ENCODE data around the gene RNF13.

Gene RNF13

GRCh38 chr3:149955449-149955848 is 142.4 kb downstream of the RNF13 start:
- 90% methylated on average over 2 of the region's 2 CpGs for WGBS
- Histone ChIP-seq H3K27ac (ENCODE audit: low read depth, low read length) (no peak overlapping the region), H3K9me3 (ENCODE audit: insufficient read depth, low read depth, low read length) (no peaks in the 10 kb centered on the region), H3K36me3 (ENCODE audit: insufficient read depth, low read length) (peaks cover 77% of the 10 kb centered on the region), H3K9ac (ENCODE audit: low read depth, low read length) (no peak overlapping the region), H3K27me3 (ENCODE audit: insufficient read depth, low read length) (no peaks in the 10 kb centered on the region), H3K4me3 (ENCODE audit: low read length) (no peak overlapping the region), H3K4me1 (ENCODE audit: insufficient read depth, low read length) (peaks cover 23% of the 10 kb centered on the region)

GRCh38 chr3:149957361-149958125 is 144.5 kb downstream of the RNF13 start:
- Histone ChIP-seq H3K36me3 (ENCODE audit: insufficient read depth, low read length) (peaks cover 76% of the 10 kb centered on the region), H3K27ac (ENCODE audit: low read depth, low read length) (no peak overlapping the region), H3K4me3 (ENCODE audit: low read length) (no peak overlapping the region), H3K9ac (ENCODE audit: low read depth, low read length) (no peak overlapping the region), H3K9me3 (ENCODE audit: insufficient read depth, low read depth, low read length) (no peaks in the 10 kb centered on the region), H3K27me3 (ENCODE audit: insufficient read depth, low read length) (no peaks in the 10 kb centered on the region), H3K4me1 (ENCODE audit: insufficient read depth, low read length) (peaks cover 23% of the 10 kb centered on the region)
- 100% methylated on average over 1 of the region's 3 CpGs for WGBS

GRCh38 chr3:149958171-149958796 is 145.3 kb downstream of the RNF13 start:
- no peaks in the 10 kb centered on the region for H3K9me3 ChIP-seq (ENCODE audit: insufficient read depth, low read depth, low read length)
- H3K4me3 ChIP-seq (ENCODE audit: low read length) = no peak overlapping the region
- no peak overlapping the region for H3K9ac ChIP-seq (ENCODE audit: low read depth, low read length)
- no peaks in the 10 kb centered on the region for H3K27me3 ChIP-seq (ENCODE audit: insufficient read depth, low read length)
- H3K27ac ChIP-seq (ENCODE audit: low read depth, low read length) = no peak overlapping the region
- peaks cover 23% of the 10 kb centered on the region for H3K4me1 ChIP-seq (ENCODE audit: insufficient read depth, low read length)
- WGBS = 94% methylated on average over 3 of the region's 3 CpGs
- H3K36me3 ChIP-seq (ENCODE audit: insufficient read depth, low read length) = peaks cover 77% of the 10 kb centered on the region

- Histone ChIP-seq H3K27ac (ENCODE audit: low read depth, low read length) (no peak overlapping the region), H3K4me3 (ENCODE audit: low read length) (no peak overlapping the region), H3K27me3 (ENCODE audit: insufficient read depth, low read length) (no peaks in the 10 kb centered on the region), H3K4me1 (ENCODE audit: insufficient read depth, low read length) (peaks cover 13% of the 10 kb centered on the region), H3K36me3 (ENCODE audit: insufficient read depth, low read length) (peaks cover 77% of the 10 kb centered on the region), H3K9me3 (ENCODE audit: insufficient read depth, low read depth, low read length) (no peaks in the 10 kb centered on the region), H3K9ac (ENCODE audit: low read depth, low read length) (no peak overlapping the region)
Measured at GRCh38 chr3:149959443-149959842, 146.4 kb downstream of the RNF13 start.

- Histone ChIP-seq H3K9me3 (ENCODE audit: insufficient read depth, low read depth, low read length) (no peaks in the 10 kb centered on the region), H3K36me3 (ENCODE audit: insufficient read depth, low read length) (peaks cover 91% of the 10 kb centered on the region), H3K27me3 (ENCODE audit: insufficient read depth, low read length) (no peaks in the 10 kb centered on the region), H3K27ac (ENCODE audit: low read depth, low read length) (no peak overlapping the region), H3K4me1 (ENCODE audit: insufficient read depth, low read length) (peaks cover 29% of the 10 kb centered on the region), H3K4me3 (ENCODE audit: low read length) (no peak overlapping the region), H3K9ac (ENCODE audit: low read depth, low read length) (no peak overlapping the region)
- 100% methylated on average over 1 of the region's 2 CpGs for WGBS
Measured at GRCh38 chr3:149963485-149963884, 150.5 kb downstream of the RNF13 start.

GRCh38 chr3:149964291-149964690 is 151.3 kb downstream of the RNF13 start:
- Histone ChIP-seq H3K36me3 (ENCODE audit: insufficient read depth, low read length) (peaks cover 86% of the 10 kb centered on the region), H3K27me3 (ENCODE audit: insufficient read depth, low read length) (no peaks in the 10 kb centered on the region), H3K9ac (ENCODE audit: low read depth, low read length) (no peak overlapping the region), H3K9me3 (ENCODE audit: insufficient read depth, low read depth, low read length) (no peaks in the 10 kb centered on the region), H3K4me3 (ENCODE audit: low read length) (no peak overlapping the region), H3K27ac (ENCODE audit: low read depth, low read length) (no peak overlapping the region), H3K4me1 (ENCODE audit: insufficient read depth, low read length) (peaks cover 34% of the 10 kb centered on the region)

GRCh38 chr3:149965278-149965677 is 152.3 kb downstream of the RNF13 start:
- Histone ChIP-seq H3K36me3 (ENCODE audit: insufficient read depth, low read length) (peaks cover 78% of the 10 kb centered on the region), H3K4me3 (ENCODE audit: low read length) (no peak overlapping the region), H3K27me3 (ENCODE audit: insufficient read depth, low read length) (no peaks in the 10 kb centered on the region), H3K4me1 (ENCODE audit: insufficient read depth, low read length) (peaks cover 34% of the 10 kb centered on the region), H3K27ac (ENCODE audit: low read depth, low read length) (no peak overlapping the region), H3K9ac (ENCODE audit: low read depth, low read length) (no peak overlapping the region), H3K9me3 (ENCODE audit: insufficient read depth, low read depth, low read length) (no peaks in the 10 kb centered on the region)

- H3K4me1 ChIP-seq (ENCODE audit: insufficient read depth, low read length) = peaks cover 37% of the 10 kb centered on the region
- no peak overlapping the region for H3K9ac ChIP-seq (ENCODE audit: low read depth, low read length)
- peak overlapping the region; percentile 82 for H3K4me3 ChIP-seq (ENCODE audit: low read length)
- 90% methylated on average over 3 of the region's 9 CpGs for WGBS
- peaks cover 62% of the 10 kb centered on the region for H3K36me3 ChIP-seq (ENCODE audit: insufficient read depth, low read length)
- H3K27ac ChIP-seq (ENCODE audit: low read depth, low read length) = no peak overlapping the region
- H3K27me3 ChIP-seq (ENCODE audit: insufficient read depth, low read length) = no peaks in the 10 kb centered on the region
- H3K9me3 ChIP-seq (ENCODE audit: insufficient read depth, low read depth, low read length) = no peaks in the 10 kb centered on the region
Measured at GRCh38 chr3:149967086-149967685, 154.2 kb downstream of the RNF13 start.

GRCh38 chr3:149968216-149968615 is 155.2 kb downstream of the RNF13 start:
- peaks cover 44% of the 10 kb centered on the region for H3K4me1 ChIP-seq (ENCODE audit: insufficient read depth, low read length)
- peak overlapping the region; percentile 96 for H3K27ac ChIP-seq (ENCODE audit: low read depth, low read length)
- H3K36me3 ChIP-seq (ENCODE audit: insufficient read depth, low read length) = peaks cover 52% of the 10 kb centered on the region
- H3K4me3 ChIP-seq (ENCODE audit: low read length) = peak overlapping the region; percentile 82
- no peaks in the 10 kb centered on the region for H3K27me3 ChIP-seq (ENCODE audit: insufficient read depth, low read length)
- H3K9me3 ChIP-seq (ENCODE audit: insufficient read depth, low read depth, low read length) = no peaks in the 10 kb centered on the region
- H3K9ac ChIP-seq (ENCODE audit: low read depth, low read length) = peak overlapping the region; percentile 97
- 27% methylated on average over 8 of the region's 8 CpGs for WGBS

GRCh38 chr3:149969110-149969939 is 156.3 kb downstream of the RNF13 start:
- WGBS = 2% methylated on average over 13 of the region's 15 CpGs
- H3K27ac ChIP-seq (ENCODE audit: low read depth, low read length) = peak overlapping the region; percentile 96
- H3K4me1 ChIP-seq (ENCODE audit: insufficient read depth, low read length) = peaks cover 44% of the 10 kb centered on the region
- peak overlapping the region; percentile 82 for H3K4me3 ChIP-seq (ENCODE audit: low read length)
- H3K9me3 ChIP-seq (ENCODE audit: insufficient read depth, low read depth, low read length) = no peaks in the 10 kb centered on the region
- no peaks in the 10 kb centered on the region for H3K27me3 ChIP-seq (ENCODE audit: insufficient read depth, low read length)
- H3K36me3 ChIP-seq (ENCODE audit: insufficient read depth, low read length) = peaks cover 41% of the 10 kb centered on the region
- H3K9ac ChIP-seq (ENCODE audit: low read depth, low read length) = peak overlapping the region; percentile 97

All from HUES64 (cell line).